Osteocyte (in vitro differentiated cells): ENCODE data around the gene C1QTNF1. TPM values are rescaled to one million over a fixed set of nuclear protein-coding genes. Genes with fewer than 3 reads are reported as not detected.
A peak's percentile ranks its signal among the peaks of the same experiment; 100 is the strongest.

Source experiments
- DNase-seq: peaks from one replicate; pipeline ENCODE4 v3.0.0; 2021; ENCODE audit warnings: mixed read lengths; ENCODE audit not compliant: unreplicated experiment; ENCODE audit errors: extremely low spot score
- H3K27ac Mint-ChIP-seq: one replicate; pipeline ENCODE4 v1.8.0; 2021; ENCODE audit warnings: mild to moderate bottlenecking, mixed read lengths; ENCODE audit not compliant: unreplicated experiment
- H3K27me3 Mint-ChIP-seq: one replicate; pipeline ENCODE4 v1.8.0; 2021; ENCODE audit warnings: mixed read lengths; ENCODE audit not compliant: unreplicated experiment
- H3K36me3 Mint-ChIP-seq: one replicate; pipeline ENCODE4 v1.8.0; 2021; ENCODE audit warnings: mixed read lengths; ENCODE audit not compliant: unreplicated experiment
- H3K4me1 Mint-ChIP-seq: one replicate; pipeline ENCODE4 v1.8.0; 2021; ENCODE audit warnings: mixed read lengths; ENCODE audit not compliant: unreplicated experiment
- H3K4me3 Mint-ChIP-seq: one replicate; pipeline ENCODE4 v1.8.0; 2021; ENCODE audit warnings: mild to moderate bottlenecking, moderate library complexity, mixed read lengths; ENCODE audit not compliant: unreplicated experiment
- H3K9me3 Mint-ChIP-seq: one replicate; pipeline ENCODE4 v1.8.0; 2021; ENCODE audit warnings: mixed read lengths; ENCODE audit not compliant: unreplicated experiment
- CTCF ChIP-seq: fragments of 200-600 bp; sonication (generic); IDR thresholded peaks from 2 replicates; pipeline ENCODE4 v1.5.0; 2021; ENCODE audit warnings: antibody characterized with exemption, mild to moderate bottlenecking, moderate library complexity
- total RNA-seq: library from RNA; stranded (reverse); gene quantifications from 2 replicates; pipeline ENCODE4 v1.2.1, GENCODE V29; 2021

The C1QTNF1 gene
- total RNA-seq, 1 donor from 2014 or later: 203 TPM

GRCh38 chr17:79085154-79085920 lies 61.4 kb downstream of the C1QTNF1 start:
- no peaks in the 10 kb centered on the region for H3K27me3 Mint-ChIP-seq
- H3K4me3 Mint-ChIP-seq: no peak overlapping the region
- H3K9me3 Mint-ChIP-seq: no peaks in the 10 kb centered on the region
- H3K27ac Mint-ChIP-seq: no peak overlapping the region
- no peaks in the 10 kb centered on the region for H3K4me1 Mint-ChIP-seq
- peaks cover 15% of the 10 kb centered on the region for H3K36me3 Mint-ChIP-seq
- DNase-seq: no peak
- TF ChIP-seq CTCF: no peak

GRCh38 chr17:79085921-79086551 lies 62.1 kb downstream of the C1QTNF1 start:
- peaks cover 1% of the 10 kb centered on the region for H3K4me1 Mint-ChIP-seq
- DNase-seq: no peak
- peaks cover 11% of the 10 kb centered on the region for H3K36me3 Mint-ChIP-seq
- no peak for TF ChIP-seq CTCF
- H3K9me3 Mint-ChIP-seq: no peaks in the 10 kb centered on the region
- no peak overlapping the region for H3K4me3 Mint-ChIP-seq
- H3K27ac Mint-ChIP-seq: no peak overlapping the region
- no peaks in the 10 kb centered on the region for H3K27me3 Mint-ChIP-seq

GRCh38 chr17:79086609-79087427 lies 62.8 kb downstream of the C1QTNF1 start:
- DNase-seq: no peak
- no peak for TF ChIP-seq CTCF
- no peak overlapping the region for H3K4me3 Mint-ChIP-seq
- H3K4me1 Mint-ChIP-seq: peaks cover 1% of the 10 kb centered on the region
- H3K36me3 Mint-ChIP-seq: peaks cover 11% of the 10 kb centered on the region
- H3K27me3 Mint-ChIP-seq: no peaks in the 10 kb centered on the region
- H3K27ac Mint-ChIP-seq: no peak overlapping the region
- H3K9me3 Mint-ChIP-seq: no peaks in the 10 kb centered on the region

GRCh38 chr17:79087428-79088143 lies 63.6 kb downstream of the C1QTNF1 start:
- H3K4me3 Mint-ChIP-seq: no peak overlapping the region
- H3K36me3 Mint-ChIP-seq: peaks cover 10% of the 10 kb centered on the region
- peak; percentile 93 for DNase-seq
- no peaks in the 10 kb centered on the region for H3K9me3 Mint-ChIP-seq
- H3K27me3 Mint-ChIP-seq: no peaks in the 10 kb centered on the region
- TF ChIP-seq CTCF: peak; percentile 90
- H3K4me1 Mint-ChIP-seq: peaks cover 1% of the 10 kb centered on the region
- H3K27ac Mint-ChIP-seq: no peak overlapping the region
